Gastrocnemius medialis (tissue), 4 donors: ENCODE results near the gene MED22. TPM values are rescaled to one million over a fixed set of nuclear protein-coding genes. Genes with fewer than 3 reads are reported as not detected.
"Not testable (repeated sequence)": the region's sequence is repeated elsewhere in the genome, so short reads cannot be mapped to it uniquely, and the experiment has no call there.

Experiments used
- ATAC-seq, 2 donors: fragments of 150-250 bp; one replicate each; pipeline ENCODE4 v1.9.1; 2016
- DNase-seq, 2 donors: peaks; one replicate each; pipeline ENCODE4 v3.0.0-alpha.2; 2019
- H3K27ac ChIP-seq, 4 donors: fragments of 200-600 bp; sonication (generic); 1 replicate in 1 of 4; 2 replicates in 3 of 4; pipeline ENCODE4 v1.5.1; 2016 to 2018; ENCODE audit warnings: mild to moderate bottlenecking in 2 of 4, moderate library complexity in 1 of 4
- H3K27me3 ChIP-seq, 3 donors: fragments of 200-600 bp; sonication (generic) in 2 of 3; 1 replicate in 1 of 3; 2 replicates in 2 of 3; pipeline versions ENCODE4 v1.5.1 to v1.6.0; 2016 to 2019; ENCODE audit warnings: mild to moderate bottlenecking in 1 of 3, moderate library complexity in 1 of 3
- H3K36me3 ChIP-seq, 2 donors: fragments of 200-600 bp; sonication (generic) in 1 of 2; one replicate each; pipeline ENCODE4 v1.5.1; 2017 to 2018
- H3K4me1 ChIP-seq, 2 donors: fragments of 200-600 bp; sonication (generic) in 1 of 2; one replicate each; pipeline ENCODE4 v1.5.1; 2016 to 2017; ENCODE audit warnings: mild to moderate bottlenecking in 2 of 2
- H3K4me3 ChIP-seq, 4 donors: fragments of 200-600 bp; sonication (generic) in 3 of 4; 1 replicate in 1 of 4; 2 replicates in 3 of 4; pipeline ENCODE4 v1.5.1; 2016 to 2019; ENCODE audit warnings: mild to moderate bottlenecking in 2 of 4
- H3K9me3 ChIP-seq, 3 donors: fragments of 200-600 bp; sonication (generic) in 2 of 3; 1 replicate in 1 of 3; 2 replicates in 2 of 3; pipeline ENCODE4 v1.5.1; 2016 to 2019
- CTCF ChIP-seq, 5 experiments: fragments of 450-650 bp in 3 of 5; fragments of 200-600 bp in 2 of 5; sonication (generic) in 2 of 5; IDR thresholded peaks in 4 of 5; conservative IDR thresholded peaks in 1 of 5; 1 replicate in 4 of 5; 2 replicates in 1 of 5; pipeline ENCODE4 v1.5.1; 2016 to 2019; ENCODE audit warnings: antibody characterized with exemption in 5 of 5, mild to moderate bottlenecking in 3 of 5, moderate library complexity in 3 of 5
- POLR2A ChIP-seq, 2 donors: fragments of 450-650 bp; IDR thresholded peaks; one replicate each; pipeline ENCODE4 v1.6.1; 2017; ENCODE audit warnings: antibody characterized with exemption in 2 of 2, mild to moderate bottlenecking in 2 of 2, moderate library complexity in 2 of 2
- in situ Hi-C, 4 donors: fragments of 200-750 bp; cut with MboI; loops; one replicate each; pipeline versions ENCODE4 v1.15.0 to v1.8.0; 2017; ENCODE audit warnings: low sequenced_read_pairs in 4 of 4
- intact Hi-C: fragments of 100-400 bp; cut with DNase I; formaldehyde crosslinking; loops from one replicate; pipeline ENCODE4 v1.15.1; 2023; ENCODE audit warnings: low total_unique reads
- total RNA-seq, 4 donors: library from RNA; depleted of rRNA; stranded (reverse); fragments of >200 nt; gene quantifications; one replicate each; pipeline versions ENCODE4 v1.1.0 to v1.2.3, GENCODE V29; 2016

Gene MED22
- total RNA-seq, 4 donors from 2014 or later, result 8.5 to 23.4 (median 13.0) TPM

DNA sequence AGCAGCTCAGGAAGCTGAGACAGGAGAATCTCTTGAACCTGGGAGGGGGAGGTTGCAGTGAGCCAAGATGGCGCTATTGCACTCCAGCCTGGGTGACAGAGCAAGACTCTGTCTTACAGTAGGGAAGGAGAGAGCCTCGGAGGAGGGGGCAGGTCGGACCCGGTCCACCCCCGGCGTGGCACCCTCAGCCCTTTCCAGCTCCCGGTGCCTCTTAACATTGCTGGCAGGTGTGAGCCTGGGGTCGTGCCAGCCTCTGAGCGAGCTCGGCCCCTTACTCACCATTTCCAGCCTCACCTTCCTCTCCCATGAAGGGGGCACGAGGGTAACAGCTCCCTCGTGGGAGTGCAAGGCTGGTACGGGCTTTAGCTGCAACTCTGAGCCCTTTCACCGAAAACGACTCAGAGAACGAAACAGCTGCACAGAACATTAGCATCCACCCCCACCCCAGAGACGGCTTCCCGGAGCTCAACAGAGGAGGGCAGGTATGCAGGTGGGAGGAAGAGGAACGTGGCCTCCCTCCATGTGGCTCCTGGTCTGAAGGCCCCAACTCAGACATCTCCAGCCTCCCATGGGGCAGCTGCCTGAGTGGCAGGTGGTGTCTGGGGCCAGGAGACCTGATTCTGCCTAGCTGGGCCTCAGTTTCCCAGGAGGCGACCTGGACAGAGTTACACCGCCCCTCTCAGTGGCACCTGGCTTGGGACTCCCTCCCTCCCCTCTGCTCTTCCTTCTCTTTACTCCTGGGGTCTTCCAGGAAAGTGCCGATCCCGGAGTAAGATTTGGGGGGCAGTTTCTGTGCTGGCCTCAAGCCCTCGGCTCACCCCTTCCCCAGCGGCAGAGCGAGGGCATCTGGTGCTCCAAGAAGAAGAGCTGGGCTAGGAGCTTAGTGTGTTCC lies 44.4 kb downstream of the MED22 start:
- Histone ChIP-seq H3K27me3 (peaks cover 12 to 29% (median 17%) of the 10 kb centered on the region in 3 donors), H3K4me1 (no peaks in the 10 kb centered on the region), H3K9me3 (no peaks in the 10 kb centered on the region), H3K4me3 (no peak overlapping the region), H3K36me3 (no peaks in the 10 kb centered on the region), H3K27ac (no peak overlapping the region)
- ATAC-seq, result no peak
- TF ChIP-seq CTCF (IDR thresholded peaks at IDR 0.05 in 4 of 5, conservative IDR thresholded peaks at IDR 0.05 in 1 of 5), result no peak
- TF ChIP-seq POLR2A (IDR thresholded peaks at IDR 0.05), result no peak
- in situ Hi-C loops (no loop called here), intact Hi-C loops (no loop called here)
- DNase-seq, result no peak

DNA sequence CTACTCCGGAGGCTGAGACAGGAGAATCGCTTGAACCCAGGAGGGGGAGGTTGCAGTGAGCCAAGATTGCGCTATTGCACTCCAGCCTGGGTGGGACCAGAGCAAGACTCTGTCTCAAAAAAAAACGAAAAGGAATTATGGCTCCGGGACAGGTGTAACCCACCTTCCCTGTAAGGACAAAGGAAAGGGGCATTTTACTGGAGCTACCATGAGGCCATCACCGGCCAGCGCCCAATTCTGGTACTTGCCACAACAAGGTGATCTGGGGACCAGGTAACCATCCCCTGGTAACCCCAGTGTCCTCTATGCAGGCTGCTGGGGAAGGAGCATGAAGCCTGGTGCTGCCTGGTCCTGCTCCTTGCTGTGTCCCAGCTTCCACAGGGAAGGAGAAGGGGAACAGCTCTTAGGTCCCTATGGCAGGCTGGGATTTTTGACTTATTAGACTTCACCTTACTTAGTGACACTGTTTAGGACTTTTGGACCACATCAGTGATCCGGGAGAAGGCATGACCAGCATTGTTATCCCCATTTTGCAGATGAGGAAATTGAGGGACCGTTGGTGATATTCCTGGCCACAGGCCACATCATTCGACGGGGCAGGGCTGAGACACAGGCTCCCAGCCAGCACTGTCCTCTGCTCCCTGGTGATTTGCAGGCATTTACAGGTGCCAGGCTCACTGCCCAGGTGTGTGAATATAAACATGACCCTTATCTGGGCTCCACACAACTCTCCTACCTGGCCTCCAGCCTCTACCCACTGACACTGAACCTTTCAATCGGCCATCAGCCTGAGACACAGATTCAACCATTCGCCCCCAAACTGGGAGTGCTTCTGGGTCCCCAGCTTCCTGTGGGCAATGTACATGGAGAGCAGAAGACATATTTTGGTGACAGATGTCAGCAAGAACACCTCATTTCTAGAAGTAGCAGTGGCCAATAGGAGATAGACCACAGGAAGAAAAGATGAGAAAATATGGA lies 46.4 kb downstream of the MED22 start:
- intact Hi-C loops, result no loop called here
- DNase-seq (no peak), ATAC-seq (no peak)
- in situ Hi-C loops, result no loop called here
- peaks cover 9 to 31% (median 18%) of the 10 kb centered on the region in 3 donors for H3K27me3 ChIP-seq
- H3K4me3 ChIP-seq, result no peak overlapping the region
- H3K27ac ChIP-seq, result no peak overlapping the region
- TF ChIP-seq CTCF (IDR thresholded peaks at IDR 0.05 in 4 of 5, conservative IDR thresholded peaks at IDR 0.05 in 1 of 5) (no peak), POLR2A (IDR thresholded peaks at IDR 0.05) (no peak)
- no peaks in the 10 kb centered on the region for H3K9me3 ChIP-seq
- H3K36me3 ChIP-seq, result no peaks in the 10 kb centered on the region
- no peaks in the 10 kb centered on the region for H3K4me1 ChIP-seq

- H3K36me3 ChIP-seq, in situ Hi-C loops, H3K27ac ChIP-seq, H3K4me1 ChIP-seq, H3K4me3 ChIP-seq, intact Hi-C loops, DNase-seq, H3K9me3 ChIP-seq, ATAC-seq: not testable (repeated sequence)
- peaks cover 9 to 34% (median 18%) of the 10 kb centered on the region in 3 donors for H3K27me3 ChIP-seq
Measured at GRCh38 chr9:133299996-133300395, 47.9 kb downstream of the MED22 start.

DNA sequence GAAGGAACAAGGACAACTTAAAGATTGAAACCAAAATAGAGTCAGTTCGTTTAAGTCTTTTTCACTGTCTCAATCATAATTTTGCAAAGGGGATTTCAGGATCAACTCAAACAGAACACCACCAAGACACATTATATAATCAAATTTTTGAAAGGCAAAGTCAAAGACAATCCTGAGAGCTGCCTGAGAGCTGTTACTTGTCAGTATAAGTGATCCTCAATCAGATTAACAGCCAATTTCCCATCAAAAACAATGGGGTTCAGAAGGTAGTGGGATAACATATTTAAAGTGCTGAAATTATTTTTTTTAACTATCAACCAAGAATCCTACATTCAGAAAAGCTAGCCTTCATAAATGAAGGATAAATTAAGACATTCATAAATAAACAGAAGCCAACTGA lies 53.7 kb downstream of the MED22 start:
- in situ Hi-C loops, result no loop called here
- H3K9me3 ChIP-seq, result no peaks in the 10 kb centered on the region
- no peaks in the 10 kb centered on the region for H3K36me3 ChIP-seq
- intact Hi-C loops, result no loop called here
- H3K27ac ChIP-seq, result no peak overlapping the region
- no peaks in the 10 kb centered on the region for H3K4me1 ChIP-seq
- DNase-seq (no peak), ATAC-seq (no peak)
- no peak overlapping the region for H3K4me3 ChIP-seq
- TF ChIP-seq CTCF (IDR thresholded peaks at IDR 0.05 in 4 of 5, conservative IDR thresholded peaks at IDR 0.05 in 1 of 5), result no peak
- TF ChIP-seq POLR2A (IDR thresholded peaks at IDR 0.05), result no peak
- H3K27me3 ChIP-seq, result peaks cover 5 to 30% (median 8%) of the 10 kb centered on the region in 3 donors
